HK-2 (cell line): Measurements from ENCODE around the gene LHX3.
A peak's percentile ranks its signal among the peaks of the same experiment; 100 is the strongest.

Experiments used
- DNase-seq: peaks from one replicate; pipeline ENCODE4 v3.0.0-alpha.2; 2018; ENCODE audit not compliant: unreplicated experiment

Gene LHX3

DNA sequence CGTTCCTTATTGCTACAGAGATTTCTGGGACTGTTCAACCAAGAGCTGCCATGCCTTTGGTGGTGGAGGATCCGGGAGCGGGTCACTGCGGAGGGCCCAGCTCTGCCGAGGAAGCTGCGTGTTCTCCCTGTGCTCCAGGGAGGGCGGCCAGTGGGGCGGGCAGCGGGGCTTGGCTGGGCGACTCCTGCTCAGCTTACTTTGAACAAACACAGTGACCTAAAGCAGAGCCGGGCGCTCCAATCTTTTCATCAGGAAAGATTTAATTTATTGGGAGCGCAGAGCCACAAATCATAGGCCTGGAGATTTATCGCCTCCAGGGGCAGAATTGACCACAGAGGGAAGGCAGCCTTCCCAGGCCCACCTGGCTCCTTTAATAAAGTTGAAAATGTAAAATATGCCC is 27.7 kb downstream of the LHX3 start:
- no peak for DNase-seq

DNA sequence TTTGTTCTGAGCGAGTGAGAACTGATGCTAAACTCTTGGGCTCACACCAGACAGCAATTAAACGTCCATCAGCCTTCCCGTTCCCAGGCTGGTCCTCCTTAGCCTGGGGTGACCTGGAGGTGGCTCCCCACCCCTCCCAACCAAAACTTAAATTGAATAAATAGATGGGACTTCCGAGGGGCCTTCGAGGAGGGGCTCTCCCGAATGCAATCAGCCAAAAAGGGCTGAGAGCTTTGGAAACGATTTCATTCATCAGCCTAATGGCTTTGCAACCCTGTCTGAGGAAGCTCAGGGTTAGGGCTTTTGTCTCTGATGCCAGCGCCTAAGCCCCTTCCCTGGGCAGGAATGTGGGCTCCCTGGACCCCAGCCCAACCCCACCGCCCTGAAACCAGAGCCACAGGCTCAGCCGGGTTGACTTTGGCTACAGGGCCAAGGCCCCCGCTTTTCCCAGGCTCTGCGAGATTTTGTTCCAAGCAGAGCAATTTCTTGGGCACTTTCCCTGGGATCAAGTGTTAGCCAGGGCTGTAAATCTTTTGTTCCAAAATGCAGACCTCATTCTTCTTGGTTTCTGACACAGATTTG is 29.2 kb downstream of the LHX3 start:
- DNase-seq = no peak

DNA sequence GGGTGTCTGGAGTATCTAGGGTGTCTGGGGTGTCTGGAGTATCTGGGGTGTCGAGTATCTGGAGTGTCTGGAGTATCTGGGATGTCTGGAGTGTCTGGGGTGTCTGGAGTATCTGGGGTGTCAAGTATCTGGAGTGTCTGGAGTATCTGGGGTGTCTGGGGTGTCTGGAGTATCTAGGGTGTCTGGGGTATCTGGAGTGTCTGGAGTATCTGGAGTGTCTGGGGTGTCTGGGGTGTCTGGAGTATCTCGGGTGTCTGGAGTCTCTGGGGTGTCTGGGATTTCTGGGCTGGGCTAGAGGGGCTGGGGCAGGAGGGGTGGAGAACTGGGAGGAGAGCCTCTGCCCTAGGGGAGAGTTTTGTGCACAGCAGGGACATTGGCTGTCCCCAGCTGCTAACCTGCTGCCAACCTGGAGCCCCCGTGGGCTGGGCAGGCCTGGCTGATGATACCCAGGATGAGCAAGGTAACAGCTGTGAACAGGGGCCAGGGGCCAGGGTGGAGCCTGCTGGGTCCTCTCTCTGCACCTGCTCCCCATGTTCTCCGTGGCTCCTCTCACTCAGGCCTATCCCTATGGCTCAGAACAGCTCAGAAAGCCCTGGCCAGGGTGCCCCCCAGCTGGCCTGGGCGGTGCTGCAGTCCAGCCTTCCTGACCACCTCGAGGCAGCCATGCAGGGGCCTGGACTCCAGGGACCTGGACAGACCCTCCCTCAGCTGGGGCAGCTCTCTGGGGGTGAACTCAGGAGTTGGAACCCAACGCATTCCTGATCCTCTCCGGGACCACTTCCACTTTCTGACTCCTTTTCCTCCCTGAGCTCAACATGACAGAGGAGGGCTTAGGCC is 29.9 kb downstream of the LHX3 start:
- no peak for DNase-seq

DNA sequence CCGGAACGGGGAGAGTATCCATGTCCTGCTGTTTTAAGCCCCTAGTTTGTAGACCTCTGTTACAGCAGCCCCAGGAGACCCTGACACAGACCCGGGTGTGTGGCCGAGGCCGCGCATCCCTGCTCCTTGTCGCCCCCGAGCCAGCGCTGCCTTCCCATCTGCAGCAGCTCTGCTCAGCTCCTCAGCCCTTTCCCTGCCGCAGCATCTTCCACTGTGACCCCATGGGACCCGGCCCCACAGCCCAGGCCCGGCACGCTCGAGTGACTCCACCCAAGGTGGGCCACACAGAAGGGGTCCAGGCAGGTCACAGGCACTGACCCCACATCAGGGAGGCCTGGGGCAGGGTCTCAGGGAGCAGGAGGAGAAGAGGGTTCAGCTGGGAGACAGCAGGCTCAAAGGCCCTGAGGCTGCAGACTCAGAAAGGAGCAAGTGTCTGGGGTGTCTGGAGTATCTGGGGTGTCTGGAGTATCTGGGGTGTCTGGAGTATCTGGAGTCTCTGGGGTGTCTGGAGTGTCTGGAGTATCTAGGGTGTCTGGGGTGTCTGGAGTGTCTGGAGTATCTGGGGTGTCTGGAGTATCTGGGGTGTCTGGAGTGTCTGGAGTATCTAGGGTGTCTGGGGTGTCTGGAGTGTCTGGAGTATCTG is 31.2 kb downstream of the LHX3 start:
- no peak for DNase-seq

DNA sequence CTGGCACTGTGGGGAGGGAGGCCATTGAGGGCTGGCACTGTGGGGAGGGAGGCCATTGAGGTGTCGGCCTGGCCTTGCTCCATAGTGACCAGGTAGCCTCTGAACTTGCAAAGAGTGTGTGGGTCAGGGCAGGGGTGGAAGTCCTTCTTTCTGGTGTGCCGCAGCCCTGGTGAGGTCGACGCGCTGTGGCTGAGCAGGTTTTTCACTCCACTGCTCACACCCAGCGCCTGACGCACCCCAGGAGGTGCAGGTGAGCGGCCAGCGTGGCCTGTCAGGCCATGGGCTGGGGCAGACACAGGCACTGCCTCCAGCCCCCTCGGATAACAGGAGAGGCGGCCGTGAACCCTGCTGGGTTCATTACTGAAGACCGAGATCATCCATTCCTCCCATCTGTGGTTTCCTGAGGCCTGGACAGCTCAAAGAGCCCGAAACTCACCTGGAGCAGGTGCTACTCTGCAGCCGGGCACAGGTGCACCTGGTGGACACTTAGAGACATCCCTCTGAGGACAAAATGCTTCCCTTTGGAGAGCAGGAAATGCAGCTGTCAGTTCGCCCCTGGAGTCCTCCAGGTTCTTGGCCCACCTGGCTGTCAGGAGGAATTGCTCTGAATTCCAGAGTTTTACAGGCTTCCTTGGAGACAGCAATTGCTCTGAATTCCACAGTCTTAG is 32.4 kb downstream of the LHX3 start:
- no peak for DNase-seq

DNA sequence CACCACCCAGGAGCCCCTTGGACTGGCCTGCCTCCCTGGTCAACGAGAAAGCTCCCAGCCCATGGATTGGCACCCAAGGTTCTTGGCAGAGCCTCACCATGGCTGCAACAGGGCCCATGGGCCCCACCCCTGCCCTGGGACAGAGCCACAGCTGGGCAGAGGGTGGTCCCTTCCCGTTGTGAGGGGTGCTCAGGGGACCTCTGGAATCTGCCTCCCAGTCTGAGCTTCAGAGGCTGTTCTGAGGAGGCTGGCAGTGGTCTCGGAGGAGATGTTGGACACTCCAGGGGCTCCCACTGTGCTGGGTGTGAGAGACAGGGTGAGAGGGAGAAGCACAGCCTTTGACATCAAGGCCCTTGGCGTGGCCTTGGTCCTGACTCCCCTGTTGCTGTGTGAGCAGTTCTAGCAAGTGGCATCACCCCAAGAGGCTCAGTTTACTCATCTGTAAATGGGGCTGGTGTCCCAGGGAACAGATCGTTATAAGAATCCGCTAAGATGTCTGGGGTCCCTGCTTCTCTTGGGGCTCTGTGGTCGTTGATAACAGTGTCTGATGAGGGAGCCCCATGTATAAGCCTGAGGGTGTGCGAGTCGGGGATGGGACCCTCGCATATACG is 33.0 kb downstream of the LHX3 start:
- no peak for DNase-seq

DNA sequence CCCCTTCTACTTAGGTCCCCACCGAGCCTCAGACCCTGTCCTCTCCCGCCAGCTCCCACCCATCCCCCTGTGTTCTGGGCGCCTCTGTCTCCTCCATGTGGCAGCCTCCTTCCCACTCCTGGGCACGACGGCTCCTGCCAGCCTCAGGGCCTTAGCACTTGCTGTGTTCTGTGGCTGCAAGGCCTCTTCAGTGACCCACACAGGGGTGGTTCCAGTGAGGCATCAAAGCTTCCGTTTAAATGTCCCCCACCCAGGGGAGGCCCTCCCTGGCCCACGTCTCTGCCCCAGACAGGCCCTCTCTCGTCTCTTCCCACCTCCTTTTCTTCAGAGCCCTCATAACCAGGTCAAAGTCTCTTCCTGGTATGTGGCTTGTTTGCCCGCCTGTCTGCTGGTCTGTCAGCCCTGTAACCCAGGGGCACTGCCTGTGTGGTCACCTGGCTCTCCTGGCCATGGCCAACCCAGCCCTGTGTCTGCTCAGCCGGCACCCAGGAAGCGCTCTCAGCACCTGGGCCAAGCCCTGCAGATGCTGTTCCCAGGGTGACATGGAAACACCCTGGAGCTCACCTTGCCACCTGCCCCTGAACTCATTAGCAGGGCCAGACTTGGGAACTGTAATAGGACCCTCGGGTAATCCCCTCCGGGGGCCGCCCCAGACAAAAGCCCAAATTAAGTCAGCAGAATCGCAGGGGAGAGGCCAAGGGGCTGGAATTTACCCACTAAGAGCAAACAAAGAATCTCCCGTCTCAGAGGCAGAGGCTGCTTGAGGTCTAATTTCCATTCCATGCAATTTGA is 33.7 kb downstream of the LHX3 start:
- no peak for DNase-seq

DNA sequence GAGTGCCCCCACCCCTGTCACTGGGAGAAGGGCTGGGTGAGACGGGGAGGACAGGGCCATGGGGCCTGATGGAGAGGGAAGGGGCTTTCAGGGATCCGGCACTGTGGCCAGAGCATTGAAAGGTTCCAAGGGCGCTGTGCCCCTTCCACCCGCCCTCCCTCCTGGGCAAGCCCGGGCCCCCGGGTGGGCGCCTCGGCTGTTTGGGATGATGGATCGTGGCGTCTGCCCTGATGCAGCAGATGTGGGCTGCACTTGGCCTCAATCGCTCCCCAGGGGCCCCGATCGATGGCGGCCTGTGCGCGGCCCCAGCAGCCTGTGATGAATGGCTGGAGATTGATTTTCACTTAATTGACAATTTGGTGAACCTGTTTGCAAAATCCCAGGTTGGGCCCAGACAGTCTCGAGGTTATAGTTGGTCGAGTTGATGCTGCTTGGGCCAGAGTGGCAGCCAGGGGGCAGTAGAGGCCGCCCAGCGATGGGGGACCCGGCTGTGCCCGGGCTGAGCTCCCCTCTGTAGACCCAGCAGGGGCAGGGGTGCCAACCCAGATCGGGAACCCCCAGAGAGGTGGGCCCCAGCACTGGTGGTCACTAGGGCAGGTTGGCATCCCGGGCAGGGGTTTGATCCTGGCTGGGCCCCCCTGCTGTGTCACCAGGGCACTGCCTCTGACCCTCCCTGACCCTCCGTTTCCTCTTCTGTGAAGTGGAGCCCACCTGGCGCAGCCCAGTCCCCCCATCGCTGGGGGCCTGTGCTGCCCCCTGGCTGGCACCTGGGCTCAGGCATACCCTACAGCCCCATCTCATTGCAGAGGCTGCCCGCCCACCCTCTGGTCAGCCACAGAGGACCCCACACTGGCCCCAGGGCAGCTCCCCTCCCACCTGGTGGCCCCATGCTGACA is 34.7 kb downstream of the LHX3 start:
- DNase-seq = peak; percentile 37

DNA sequence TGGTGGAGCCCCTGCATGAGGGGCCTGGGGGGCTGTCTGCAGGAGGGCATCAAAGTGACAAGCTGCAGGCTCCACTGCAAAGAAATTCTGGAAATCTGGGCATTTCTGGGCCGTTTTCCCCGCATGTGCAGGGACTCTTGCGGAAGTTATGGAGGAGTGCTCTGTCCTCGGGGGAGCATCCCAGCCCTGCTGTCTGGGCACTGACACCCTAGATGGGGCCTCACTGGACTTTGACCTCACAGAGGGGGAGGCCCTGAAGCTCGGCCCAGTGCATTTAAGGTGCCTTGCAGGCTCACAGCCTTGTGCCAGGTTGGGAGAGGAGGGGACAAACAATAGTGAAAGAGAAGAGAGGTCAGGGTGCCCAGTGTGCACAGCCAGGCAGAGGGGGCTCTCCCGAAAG is 35.4 kb downstream of the LHX3 start:
- DNase-seq = no peak

DNA sequence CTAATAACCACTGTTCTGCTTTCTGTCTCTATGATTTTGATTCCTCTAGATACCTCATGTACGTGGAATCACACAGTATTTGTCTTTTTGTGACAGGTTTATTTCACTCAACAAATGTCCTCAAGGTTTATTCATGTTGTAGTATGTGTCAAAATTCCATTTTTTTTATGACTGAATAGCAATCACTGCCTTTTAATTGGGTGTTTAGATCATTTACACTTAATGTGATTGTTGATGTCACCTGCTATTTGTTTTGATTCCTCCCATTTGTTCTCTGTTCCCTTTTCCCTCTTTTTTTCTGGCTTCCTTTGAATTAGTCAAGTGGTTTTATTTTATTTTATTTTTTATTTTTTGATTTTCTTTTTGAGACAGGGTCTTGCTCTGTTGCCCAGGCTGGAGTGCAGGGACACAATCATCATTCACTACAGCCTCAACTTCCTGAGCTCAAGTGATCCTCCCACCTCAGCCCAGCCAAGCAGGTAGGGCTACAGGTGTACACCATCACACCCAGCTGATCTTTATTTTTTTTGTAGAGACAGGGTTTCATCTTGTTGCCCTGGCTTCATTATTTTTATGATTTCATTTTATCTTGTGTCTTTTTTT is 41.6 kb downstream of the LHX3 start:
- DNase-seq = no peak

DNA sequence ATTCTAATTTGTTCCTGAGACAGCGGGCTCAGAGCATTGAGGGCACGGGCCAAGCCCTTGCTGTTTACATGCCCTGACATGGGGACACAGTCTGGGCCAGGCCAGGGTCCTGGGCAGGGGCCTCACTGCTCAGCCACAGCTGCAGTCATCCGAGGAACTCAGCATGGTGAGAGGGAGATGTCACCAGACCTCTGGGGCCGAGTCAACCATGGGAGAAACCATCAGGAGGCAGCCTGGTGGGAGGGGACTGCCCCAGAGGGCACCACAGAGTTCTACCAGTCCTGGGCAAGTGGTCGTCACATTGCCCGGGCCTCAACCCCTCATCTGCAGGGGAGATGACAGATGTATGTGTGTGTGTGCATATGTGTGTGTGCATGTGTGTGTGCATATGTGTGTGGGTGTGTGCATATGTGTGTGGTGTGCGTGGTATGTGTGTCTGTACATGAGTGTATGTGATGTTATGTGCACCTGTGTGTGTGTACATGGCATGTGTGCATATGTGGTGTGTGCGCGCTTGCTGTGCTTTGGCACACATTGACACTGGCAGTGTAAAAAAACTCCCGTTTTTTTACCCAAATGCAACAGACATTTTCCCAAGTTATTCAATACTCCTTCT is 43.8 kb downstream of the LHX3 start:
- DNase-seq = no peak

DNA sequence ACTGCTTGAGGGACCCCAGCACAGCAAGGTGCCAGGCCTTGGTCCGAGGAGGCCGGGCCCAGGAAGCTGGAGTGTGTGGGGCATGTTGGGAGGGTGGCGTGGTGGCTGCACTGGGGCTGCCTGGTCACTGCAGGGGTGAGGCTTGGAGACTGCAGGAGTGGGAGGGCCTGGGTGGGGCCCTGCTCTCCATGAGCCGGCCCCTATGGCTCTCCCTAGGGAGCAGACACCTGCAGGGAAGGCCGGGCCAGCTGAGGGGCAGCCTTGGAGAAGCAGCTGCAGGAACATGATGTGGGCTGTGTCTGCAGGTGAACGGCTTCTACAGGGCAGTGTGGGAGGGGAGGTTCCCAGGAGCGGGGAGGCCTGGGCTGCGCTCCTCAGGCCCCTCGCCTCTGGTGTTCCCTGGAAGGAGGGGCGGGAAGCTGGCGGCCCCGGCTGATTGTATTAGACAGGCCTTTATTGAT is 44.5 kb downstream of the LHX3 start:
- DNase-seq = no peak

DNA sequence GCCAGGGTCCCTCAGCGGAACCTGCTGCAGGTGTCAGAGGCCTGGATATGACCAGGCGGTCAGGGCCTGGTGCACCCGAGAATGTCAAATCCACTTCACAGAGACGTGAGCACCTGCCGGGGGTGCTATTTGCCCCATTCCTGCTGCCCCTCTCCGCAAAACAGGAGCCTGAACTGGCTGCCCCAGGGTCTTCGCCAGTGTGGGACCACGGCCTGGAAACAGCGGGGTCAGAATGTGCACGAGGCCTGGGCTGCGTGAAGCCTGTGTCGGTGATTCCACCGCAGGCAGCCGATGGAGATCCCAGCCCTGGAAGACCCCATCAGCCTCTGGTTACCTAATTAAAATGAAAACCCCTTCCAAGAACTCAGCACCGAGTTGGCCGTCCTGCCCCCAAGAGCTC is 45.1 kb downstream of the LHX3 start:
- DNase-seq = no peak

DNA sequence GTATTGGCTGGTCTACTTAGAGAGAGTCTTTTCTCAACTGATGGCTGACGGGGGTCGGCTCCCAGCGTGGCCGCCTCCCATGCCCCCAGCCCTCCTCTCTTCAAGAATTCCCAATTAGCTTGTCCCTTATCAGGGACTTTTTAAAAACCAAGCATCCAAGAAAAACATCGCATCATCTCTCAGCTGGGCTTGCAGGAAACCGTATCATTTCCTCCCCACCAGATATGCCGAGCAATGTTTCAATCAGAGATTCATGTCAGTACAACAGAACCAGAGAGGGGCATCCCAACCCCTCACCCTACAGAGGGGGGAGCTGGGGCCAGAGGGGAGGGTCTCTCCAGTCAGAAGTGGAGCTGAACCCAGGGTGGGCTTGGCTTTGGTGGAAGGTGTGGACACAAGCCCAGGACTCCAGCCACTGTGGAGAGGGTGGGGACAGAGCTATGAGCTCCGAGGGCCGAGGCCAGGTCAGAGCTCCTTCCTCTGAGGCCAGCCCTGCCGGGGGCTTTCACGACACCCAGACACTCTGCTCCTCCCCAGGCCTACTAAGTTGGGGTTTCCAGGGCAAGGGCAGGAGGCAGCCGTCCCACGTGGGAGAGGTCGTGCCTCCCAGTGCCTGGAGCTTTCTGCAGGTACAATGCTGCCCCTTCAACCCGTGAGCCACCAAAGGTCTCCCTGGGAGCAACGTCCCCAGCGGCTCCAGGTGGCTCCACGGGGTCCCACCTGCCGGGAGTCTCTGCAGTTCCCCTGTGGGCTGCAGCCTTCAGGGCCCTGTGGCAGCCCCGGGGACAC is 47.3 kb downstream of the LHX3 start:
- no peak for DNase-seq

DNA sequence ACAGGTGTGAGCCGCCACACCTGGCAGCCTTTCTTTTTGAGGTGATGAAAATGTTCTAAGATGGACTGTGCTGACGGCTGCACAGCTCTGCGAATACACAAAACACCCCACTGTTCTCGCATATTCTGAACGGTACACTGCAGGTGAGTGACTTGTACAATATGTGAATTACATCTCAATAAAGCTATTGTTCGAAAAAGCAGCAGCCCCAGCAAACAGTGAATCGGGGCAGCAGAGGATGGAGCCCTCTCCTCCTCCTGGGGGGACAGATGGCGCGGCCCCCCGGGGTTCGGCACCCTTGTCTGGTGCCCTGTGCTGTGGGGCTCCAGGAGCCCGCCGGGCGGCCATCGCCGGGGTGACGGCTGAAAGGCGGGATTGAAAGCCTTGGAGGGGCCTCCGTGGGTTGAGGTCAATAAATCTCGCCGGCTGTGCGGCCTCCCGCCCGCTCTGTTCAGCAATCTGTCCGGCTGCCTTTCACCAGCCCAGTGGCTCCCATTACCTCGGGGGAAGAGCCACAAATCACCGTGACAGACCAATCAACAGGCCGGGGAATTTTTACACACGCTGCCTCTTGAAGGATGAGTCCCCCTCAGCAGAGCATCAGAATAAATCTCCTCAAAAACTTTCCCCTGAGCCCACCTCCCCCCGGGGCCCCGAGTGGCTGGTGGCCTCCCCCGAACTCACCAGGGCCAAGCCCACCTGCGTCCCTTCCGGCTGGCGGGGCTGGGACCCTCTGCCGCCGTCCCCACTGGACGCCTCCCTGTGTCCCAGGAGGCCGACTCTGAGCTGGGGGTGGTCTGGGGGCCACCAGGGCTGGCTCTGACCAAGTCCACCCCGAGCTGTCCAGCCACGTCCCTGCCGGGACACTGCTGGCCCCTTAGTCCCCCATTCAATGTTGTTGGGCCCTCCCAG is 48.5 kb downstream of the LHX3 start:
- DNase-seq = no peak

DNA sequence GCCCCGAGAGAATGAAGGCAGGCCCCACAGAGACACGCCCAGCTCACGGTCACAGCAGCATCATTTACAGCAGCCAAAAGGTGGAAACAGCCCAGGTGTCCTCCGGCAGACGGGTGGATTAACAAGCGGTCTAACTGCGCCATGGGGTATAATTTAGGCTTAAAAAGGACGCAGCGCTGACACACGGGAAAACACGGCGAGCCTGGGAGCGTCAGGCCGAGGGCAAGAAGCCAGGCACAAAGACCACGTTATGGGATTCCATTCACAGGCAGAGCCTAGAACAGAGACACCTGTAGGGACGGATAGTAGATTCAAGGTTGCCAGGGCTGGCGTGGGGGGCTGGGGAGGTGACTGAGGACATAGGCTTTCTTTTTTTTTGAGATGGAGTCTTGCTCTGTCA is 49.4 kb downstream of the LHX3 start:
- DNase-seq = no peak

DNA sequence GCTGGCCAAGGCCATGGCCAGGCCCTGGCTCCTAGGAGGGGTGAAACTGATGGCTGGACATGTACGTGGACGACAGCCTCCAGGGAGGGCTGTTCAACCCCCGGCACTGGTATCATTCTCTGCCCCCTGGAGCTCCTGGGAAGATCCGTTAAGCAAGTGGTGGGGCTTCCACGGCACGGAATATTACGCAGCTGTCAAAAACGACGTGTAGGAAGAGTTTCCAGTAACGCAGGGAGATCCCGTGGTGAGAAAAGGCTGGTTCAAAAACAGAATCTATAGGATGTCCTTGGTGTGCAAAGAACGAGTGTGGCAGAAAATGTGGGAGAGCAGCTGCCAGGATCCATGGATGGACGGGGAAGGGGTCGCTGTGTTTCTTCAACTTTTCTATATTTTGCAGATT is 50.0 kb downstream of the LHX3 start:
- no peak for DNase-seq
